Kidney glomerular epithelial cell (primary cell): ENCODE measurements around the gene NCSTN.
"Not testable (repeated sequence)": the region's sequence is repeated elsewhere in the genome, so short reads cannot be mapped to it uniquely, and the experiment has no call there.

Experiments used
- DNase-seq: peaks from one replicate; lab custom pipeline; 2025; lab: John Stamatoyannopoulos, UW

The NCSTN gene

DNA sequence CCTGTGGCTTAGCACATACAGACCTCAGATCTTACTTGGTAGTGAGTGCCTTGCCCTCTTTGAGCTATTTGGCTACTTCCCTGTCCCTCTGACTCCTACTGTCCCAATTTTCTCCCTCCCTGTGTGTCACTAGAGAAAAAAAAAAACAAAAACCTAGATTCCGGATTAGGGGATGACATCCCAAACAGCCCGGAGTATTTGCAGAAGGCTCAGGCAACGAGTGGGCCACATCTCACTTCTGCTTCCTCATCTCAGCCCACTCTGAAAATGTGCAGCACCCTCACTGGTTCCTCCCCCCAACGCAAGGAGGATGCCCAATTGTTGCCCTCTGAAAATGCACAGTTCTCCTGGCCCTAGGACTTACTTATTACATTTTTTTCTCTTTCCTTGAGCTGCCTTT lies 28.6 kb downstream of the NCSTN start:
- DNase-seq, result no peak

DNA sequence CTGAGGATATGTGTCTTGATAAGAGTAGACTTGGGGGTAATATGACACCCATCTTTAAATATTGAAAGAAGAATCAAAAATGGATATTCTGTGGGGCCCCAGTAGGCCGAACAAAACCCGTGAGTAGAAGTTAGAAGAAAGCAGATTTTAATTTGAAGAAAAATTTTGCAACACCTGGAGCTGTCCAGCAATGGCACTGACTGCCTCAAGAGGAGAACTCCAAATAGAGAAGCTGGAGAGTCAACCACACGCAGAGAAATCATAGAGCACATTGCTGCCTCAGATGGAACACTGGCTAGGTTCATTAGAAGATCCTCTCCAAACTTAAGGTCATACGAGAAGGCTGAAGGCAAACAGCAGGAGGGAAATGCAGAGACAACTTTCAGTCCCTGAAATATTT lies 30.5 kb downstream of the NCSTN start:
- no peak for DNase-seq

DNA sequence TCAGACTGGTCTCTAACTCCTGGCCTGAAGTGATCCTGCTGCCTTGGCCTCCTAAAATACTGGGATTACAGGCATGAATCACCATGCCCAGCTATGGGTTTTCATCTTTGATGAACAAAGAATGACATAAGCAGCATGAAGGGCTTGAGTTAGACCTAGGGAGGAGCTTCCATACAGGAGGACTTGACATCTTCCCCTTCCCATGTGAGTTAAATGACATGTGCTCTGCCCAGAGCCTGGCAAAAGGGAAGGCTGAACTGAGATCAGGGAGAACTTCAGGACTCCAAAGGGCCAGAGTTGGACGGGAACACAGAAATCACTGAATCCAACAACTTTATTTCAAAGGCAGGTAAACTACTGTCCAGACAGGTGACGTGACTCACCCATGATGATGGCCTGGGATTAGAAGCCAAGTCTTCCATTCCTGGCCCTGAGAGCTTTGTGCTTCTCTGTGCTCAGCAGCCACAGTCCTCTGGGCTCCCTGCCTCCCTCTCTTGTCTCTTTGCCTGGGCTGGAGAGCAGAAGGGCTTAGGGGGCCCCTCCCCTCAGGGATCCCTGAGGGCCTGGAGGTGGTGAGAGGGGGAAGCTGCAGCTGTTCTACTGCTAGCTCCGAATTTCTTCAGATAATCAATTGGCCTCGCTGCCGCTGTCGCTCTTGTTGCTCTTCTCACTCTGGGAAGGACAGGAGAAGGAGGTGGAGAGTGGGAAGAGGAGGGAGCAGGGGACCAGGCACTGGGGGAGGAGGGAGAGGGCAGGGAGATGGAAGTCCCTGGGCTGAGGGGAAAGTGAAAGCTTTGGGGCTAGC lies 31.3 kb downstream of the NCSTN start:
- DNase-seq, result no peak

- peak; percentile 2 for DNase-seq
These were observed 32.8 kb downstream of the NCSTN start for GRCh38 chr1:160375788-160376524.

- peak; percentile 43 for DNase-seq
These were observed 33.4 kb downstream of the NCSTN start for GRCh38 chr1:160376525-160377131.

DNA sequence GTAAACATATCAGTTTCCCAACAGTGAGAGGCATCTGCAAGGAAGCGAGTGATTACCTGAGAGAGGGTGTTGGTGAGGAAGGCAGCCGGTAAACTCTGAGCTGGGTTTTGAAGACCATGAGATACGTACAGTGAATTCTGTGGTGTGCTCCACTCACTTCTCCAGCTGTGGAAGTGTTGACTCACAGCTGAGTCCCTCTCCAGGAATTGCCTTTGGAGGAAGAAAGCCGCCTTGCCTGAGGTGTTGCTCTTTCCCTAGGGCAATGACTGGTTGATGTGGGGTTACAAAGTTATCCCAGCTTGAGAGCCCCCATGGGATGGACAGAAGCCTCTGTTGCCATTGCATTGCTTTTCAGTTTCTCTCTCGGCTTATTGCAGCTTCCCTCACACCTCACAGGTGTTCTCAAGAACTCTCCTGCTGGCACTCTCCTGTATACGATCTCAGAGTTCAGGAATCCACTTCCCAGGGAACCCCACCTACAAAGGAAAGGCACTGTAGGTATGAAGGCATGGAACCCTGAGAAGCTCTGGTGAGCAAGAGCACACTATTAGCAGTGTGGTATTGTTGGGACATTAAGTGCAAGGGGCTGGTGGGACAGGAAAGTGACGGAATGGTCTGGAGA lies 34.5 kb downstream of the NCSTN start:
- DNase-seq, result no peak

- not testable (repeated sequence) for DNase-seq
These were observed 41.6 kb downstream of the NCSTN start for GRCh38 chr1:160384812-160385211.

GRCh38 chr1:160388406-160388805 lies 45.2 kb downstream of the NCSTN start:
- not testable (repeated sequence) for DNase-seq

DNA sequence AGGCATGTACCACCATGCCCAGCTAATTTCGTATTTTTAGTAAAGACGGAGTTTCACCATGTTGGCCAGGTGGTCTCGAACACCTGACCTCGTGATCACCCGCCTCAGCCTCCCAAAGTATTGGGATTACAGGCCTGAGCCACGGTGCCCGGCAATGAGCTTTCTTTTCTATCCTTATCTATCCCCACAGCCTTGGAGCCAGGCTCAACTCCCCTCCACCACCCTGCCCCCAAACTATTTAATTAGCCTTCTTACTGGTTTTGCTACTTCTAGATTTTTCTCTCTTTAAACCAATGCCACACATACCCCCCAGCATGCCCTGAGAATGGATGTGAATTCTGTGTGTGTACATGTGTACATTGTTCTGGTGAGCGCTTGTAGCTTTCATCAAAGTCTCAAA lies 51.5 kb downstream of the NCSTN start:
- no peak for DNase-seq

GRCh38 chr1:160397651-160398050 lies 54.5 kb downstream of the NCSTN start:
- no peak for DNase-seq

DNA sequence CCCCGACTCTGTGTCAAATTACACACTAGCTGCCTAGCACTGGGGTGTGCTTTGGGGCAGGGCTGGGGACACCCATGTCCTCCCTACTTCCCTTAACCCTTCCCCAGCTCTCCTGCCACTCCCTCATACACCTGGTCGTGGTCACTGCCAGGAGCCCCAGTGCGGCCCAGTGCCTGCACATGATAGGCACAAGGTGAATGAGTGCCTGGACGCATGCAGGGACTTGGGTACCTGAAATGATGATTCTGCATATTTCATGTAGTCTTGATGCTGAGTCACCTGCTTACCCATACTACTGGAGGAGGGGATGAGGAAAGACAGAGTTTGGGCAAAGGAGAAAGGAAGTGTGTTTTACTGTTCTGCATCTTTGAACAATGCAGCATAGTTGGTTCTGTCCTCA lies 55.6 kb downstream of the NCSTN start:
- no peak for DNase-seq

GRCh38 chr1:160399544-160400222 lies 56.5 kb downstream of the NCSTN start:
- no peak for DNase-seq

DNA sequence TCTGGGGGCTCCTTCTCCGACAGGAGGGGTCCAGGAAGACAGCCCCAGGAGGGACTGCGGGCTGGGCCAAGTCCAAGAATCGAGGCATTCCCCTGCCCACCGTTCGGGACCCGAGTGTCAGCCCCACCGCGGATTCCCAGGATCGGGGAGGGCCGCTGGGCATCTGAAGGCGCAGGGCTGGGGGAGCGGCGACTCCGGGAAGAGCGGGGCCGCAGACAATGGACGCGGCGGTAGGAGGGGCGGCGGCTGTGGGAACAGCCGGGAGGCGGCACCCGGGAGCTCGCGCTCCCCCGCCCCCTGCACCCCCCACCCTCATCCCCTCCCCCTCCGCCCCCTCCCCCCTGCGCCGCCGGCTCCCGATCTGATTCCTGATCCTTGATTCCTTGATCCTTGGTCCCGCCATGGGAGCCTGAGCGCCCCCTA lies 57.1 kb downstream of the NCSTN start, which contains the start of gene VANGL2:
TSS of gene VANGL2 (plus strand) at position 342 of the 423 bp plus-strand sequence. CDS start 15,274 bp downstream, outside the sequence.
- peak; percentile 28 for DNase-seq

GRCh38 chr1:160400646-160401486 lies 57.7 kb downstream of the NCSTN start:
- DNase-seq, result peak; percentile 0

DNA sequence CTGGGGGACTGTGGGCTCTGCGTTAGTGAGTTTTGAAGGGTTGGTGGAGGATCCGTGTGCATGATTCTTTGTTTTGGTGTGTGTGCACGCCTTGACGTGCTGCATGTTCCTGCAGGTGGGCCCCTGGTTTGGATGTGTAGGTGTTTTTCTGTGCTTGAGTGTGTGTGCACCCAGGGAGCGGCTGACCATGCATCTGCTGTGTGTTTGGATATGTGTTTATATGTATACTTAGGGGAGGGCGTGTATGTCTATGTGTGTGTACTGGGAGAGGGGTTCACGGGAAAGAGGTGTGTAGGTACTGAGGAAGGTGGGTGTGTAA lies 58.3 kb downstream of the NCSTN start:
- no peak for DNase-seq

- no peak for DNase-seq
These were observed 59.0 kb downstream of the NCSTN start for GRCh38 chr1:160402001-160402795.

- DNase-seq, result no peak
These were observed 60.1 kb downstream of the NCSTN start for GRCh38 chr1:160403244-160403643.

- DNase-seq, result peak; percentile 1
These were observed 60.9 kb downstream of the NCSTN start for GRCh38 chr1:160404094-160404493.

GRCh38 chr1:160405331-160405877 lies 62.2 kb downstream of the NCSTN start:
- DNase-seq, result no peak
